Thyroid gland (tissue), 4 donors: ENCODE results near the gene USP19.

ENCODE experiments used
- POLR2A ChIP-seq, 2 donors: fragments of 450-650 bp; IDR thresholded peaks; one replicate each; pipeline ENCODE4 v1.6.1; 2017; ENCODE audit warnings: antibody characterized with exemption in 2 of 2, mild to moderate bottlenecking in 2 of 2, moderate library complexity in 1 of 2
- TF ChIP-seq, protein P1 (sequence below), 6 experiments: fragments of 200-600 bp in 3 of 6; fragments of 450-650 bp in 3 of 6; sonication (generic) in 3 of 6; IDR thresholded peaks; one replicate each; pipeline ENCODE4 v1.5.1; 2016 to 2019; ENCODE audit warnings: antibody characterized with exemption in 6 of 6, mild to moderate bottlenecking in 2 of 6, inconsistent platforms in 1 of 6, moderate library complexity in 1 of 6

DNA sequence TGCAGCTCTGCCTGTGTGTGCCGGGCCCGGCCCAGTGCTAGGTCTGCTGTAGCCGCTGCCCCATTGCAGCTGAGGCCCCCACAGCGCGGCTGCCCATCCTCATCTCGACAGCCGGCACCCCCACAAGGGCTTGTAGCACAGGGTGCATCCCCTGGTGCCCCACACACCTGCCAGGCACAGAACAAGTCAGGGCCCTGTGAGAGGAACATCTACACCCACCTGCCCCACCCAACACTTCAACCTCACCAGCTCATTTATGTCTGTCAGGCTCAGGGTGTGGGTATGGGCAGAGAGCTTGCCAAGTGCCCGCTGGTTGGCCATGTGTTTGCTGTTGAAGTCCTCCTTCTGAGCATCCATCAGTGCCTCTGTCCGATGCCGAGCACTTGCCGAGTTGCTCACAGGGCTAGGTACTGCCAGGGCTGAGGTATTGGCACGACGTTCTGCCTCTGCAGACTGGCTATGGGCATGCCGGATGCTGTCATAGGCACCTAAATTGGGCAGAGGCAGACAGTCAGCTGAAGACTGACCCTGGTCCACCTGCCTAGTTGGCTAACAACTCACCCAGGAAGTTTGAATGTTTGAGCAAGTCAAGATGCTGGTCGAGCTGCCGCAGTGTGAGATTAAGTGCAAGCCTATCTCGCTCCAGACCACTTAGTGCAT, 2.4 kb upstream of the USP19 start:
- TF ChIP-seq, protein P1, sequence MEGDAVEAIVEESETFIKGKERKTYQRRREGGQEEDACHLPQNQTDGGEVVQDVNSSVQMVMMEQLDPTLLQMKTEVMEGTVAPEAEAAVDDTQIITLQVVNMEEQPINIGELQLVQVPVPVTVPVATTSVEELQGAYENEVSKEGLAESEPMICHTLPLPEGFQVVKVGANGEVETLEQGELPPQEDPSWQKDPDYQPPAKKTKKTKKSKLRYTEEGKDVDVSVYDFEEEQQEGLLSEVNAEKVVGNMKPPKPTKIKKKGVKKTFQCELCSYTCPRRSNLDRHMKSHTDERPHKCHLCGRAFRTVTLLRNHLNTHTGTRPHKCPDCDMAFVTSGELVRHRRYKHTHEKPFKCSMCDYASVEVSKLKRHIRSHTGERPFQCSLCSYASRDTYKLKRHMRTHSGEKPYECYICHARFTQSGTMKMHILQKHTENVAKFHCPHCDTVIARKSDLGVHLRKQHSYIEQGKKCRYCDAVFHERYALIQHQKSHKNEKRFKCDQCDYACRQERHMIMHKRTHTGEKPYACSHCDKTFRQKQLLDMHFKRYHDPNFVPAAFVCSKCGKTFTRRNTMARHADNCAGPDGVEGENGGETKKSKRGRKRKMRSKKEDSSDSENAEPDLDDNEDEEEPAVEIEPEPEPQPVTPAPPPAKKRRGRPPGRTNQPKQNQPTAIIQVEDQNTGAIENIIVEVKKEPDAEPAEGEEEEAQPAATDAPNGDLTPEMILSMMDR (IDR thresholded peaks at IDR 0.05) = no peak
- no peak for TF ChIP-seq POLR2A (IDR thresholded peaks at IDR 0.05)
